Osteoblast (primary cell): Measurements from ENCODE around the gene RBMY1F. TPM values are rescaled to one million over a fixed set of nuclear protein-coding genes. Genes with fewer than 3 reads are reported as not detected.
"Not testable (repeated sequence)": the region's sequence is repeated elsewhere in the genome, so short reads cannot be mapped to it uniquely, and the experiment has no call there.

Source experiments
- DNase-seq: peaks from one replicate; pipeline ENCODE4 v3.0.0; 2011; ENCODE audit warnings: low spot score, mixed read lengths; ENCODE audit not compliant: insufficient read length; ENCODE audit errors: missing footprints
- H2AFZ ChIP-seq: 2 replicates; pipeline ENCODE4 v1.6.0; 2011; ENCODE audit warnings: mild to moderate bottlenecking, low read length
- H3K27ac ChIP-seq: 2 replicates; pipeline ENCODE4 v1.5.1; 2011; ENCODE audit warnings: mild to moderate bottlenecking, low read depth, low read length, moderate library complexity
- H3K27me3 ChIP-seq: 2 replicates; pipeline ENCODE4 v1.6.0; 2012; ENCODE audit warnings: mild to moderate bottlenecking, control low read depth, inconsistent platforms, low read length, moderate library complexity; ENCODE audit not compliant: insufficient read depth
- H3K36me3 ChIP-seq: 2 replicates; pipeline ENCODE4 v1.5.1; 2011; ENCODE audit warnings: mild to moderate bottlenecking, low read length, control low read depth, moderate library complexity; ENCODE audit not compliant: insufficient read depth
- H3K4me1 ChIP-seq: 2 replicates; pipeline ENCODE4 v1.5.1; 2011; ENCODE audit warnings: mild to moderate bottlenecking, low read length, control low read depth, moderate library complexity; ENCODE audit not compliant: insufficient read depth
- H3K4me2 ChIP-seq: 2 replicates; pipeline ENCODE4 v1.6.0; 2011; ENCODE audit warnings: mild to moderate bottlenecking, low read length; ENCODE audit not compliant: insufficient read depth
- H3K4me3 ChIP-seq: fragments of 200-600 bp; sonication (generic); 3 replicates; pipeline ENCODE4 v1.5.1; 2012; ENCODE audit warnings: mild to moderate bottlenecking, low read length, inconsistent platforms; ENCODE audit not compliant: insufficient read depth
- H3K79me2 ChIP-seq: 2 replicates; pipeline ENCODE4 v1.6.0; 2012; ENCODE audit warnings: mild to moderate bottlenecking, low read length, control low read depth, inconsistent platforms; ENCODE audit not compliant: insufficient read depth
- H3K9me3 ChIP-seq: 2 replicates; pipeline ENCODE4 v1.5.1; 2011; ENCODE audit warnings: low read depth, low read length, control low read depth
- H4K20me1 ChIP-seq: 2 replicates; pipeline ENCODE4 v1.6.0; 2012; ENCODE audit warnings: mild to moderate bottlenecking, low read length, control low read depth; ENCODE audit not compliant: insufficient read depth
- total RNA-seq: library from RNA; depleted of rRNA; stranded (reverse); fragments of >200 nt; gene quantifications from 2 replicates; pipeline ENCODE4 v1.2.3, GENCODE V29; 2012

RBMY1F gene
- not detected in 2 replicates for total RNA-seq

- not testable (repeated sequence) for H3K4me1 ChIP-seq, H3K79me2 ChIP-seq, H2AFZ ChIP-seq, H3K36me3 ChIP-seq, DNase-seq, H3K9me3 ChIP-seq, H3K4me2 ChIP-seq, H3K27me3 ChIP-seq, H3K27ac ChIP-seq, H3K4me3 ChIP-seq, H4K20me1 ChIP-seq
Observed at GRCh38 chrY:22182823-22183222, at the start of gene RBMY1F. Gene RBMY1F, minus strand, starts transcription at chrY:22182923. Its CDS starts 1,954 bp downstream, at chrY:22180969.

GRCh38 chrY:22151144-22151543 lies 31.6 kb downstream of the RBMY1F start:
- not testable (repeated sequence) for H3K4me1 ChIP-seq, H3K27me3 ChIP-seq, H3K27ac ChIP-seq, H3K36me3 ChIP-seq, H3K4me2 ChIP-seq, H3K9me3 ChIP-seq, H4K20me1 ChIP-seq, H3K4me3 ChIP-seq, H2AFZ ChIP-seq, H3K79me2 ChIP-seq, DNase-seq

- not testable (repeated sequence) for H2AFZ ChIP-seq, DNase-seq, H3K4me3 ChIP-seq, H3K27ac ChIP-seq, H3K27me3 ChIP-seq, H3K36me3 ChIP-seq, H3K9me3 ChIP-seq, H4K20me1 ChIP-seq, H3K4me1 ChIP-seq, H3K79me2 ChIP-seq, H3K4me2 ChIP-seq
Observed at GRCh38 chrY:22141011-22141695, 41.6 kb downstream of the RBMY1F start.

- not testable (repeated sequence) for H3K79me2 ChIP-seq, H3K36me3 ChIP-seq, H3K27me3 ChIP-seq, H2AFZ ChIP-seq, H3K27ac ChIP-seq, H4K20me1 ChIP-seq, H3K4me2 ChIP-seq, DNase-seq, H3K4me1 ChIP-seq, H3K9me3 ChIP-seq, H3K4me3 ChIP-seq
Observed at GRCh38 chrY:22134719-22135118, 48.0 kb downstream of the RBMY1F start.

GRCh38 chrY:22130494-22130893 lies 52.2 kb downstream of the RBMY1F start:
- not testable (repeated sequence) for H3K4me1 ChIP-seq

More at GRCh38 chrY:22130494-22130893, 52.2 kb downstream of the RBMY1F start:
- not testable (repeated sequence) for H2AFZ ChIP-seq, DNase-seq, H3K9me3 ChIP-seq, H3K27ac ChIP-seq, H3K27me3 ChIP-seq, H3K4me2 ChIP-seq, H3K4me3 ChIP-seq, H4K20me1 ChIP-seq, H3K36me3 ChIP-seq, H3K79me2 ChIP-seq

Other genes with a start within 250 kb of the RBMY1F start
- gene RBMY1J, start 220.5 kb upstream of the RBMY1F start, total RNA-seq, result not detected in 2 replicates